Measurements from ENCODE around the gene CLIP4.

DNA sequence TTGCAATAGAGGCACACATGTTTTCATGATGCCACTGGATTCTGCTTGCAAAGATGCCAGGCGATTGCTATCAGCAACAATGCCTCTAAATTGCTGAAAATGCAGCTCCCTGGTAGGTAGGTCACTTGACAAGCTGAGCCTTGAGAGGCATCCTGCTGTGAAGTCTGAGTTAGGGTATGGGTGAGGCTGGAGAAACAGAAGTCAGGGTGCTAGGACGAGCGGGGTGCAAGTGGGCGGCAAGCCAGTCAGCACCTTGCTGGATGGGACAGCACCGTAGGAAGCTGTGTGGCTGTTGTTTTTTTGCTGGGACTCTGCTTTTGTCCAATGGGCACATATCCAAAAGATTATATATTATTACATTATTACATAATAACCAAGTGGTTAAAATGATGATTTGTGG, 10.5 kb upstream of the CLIP4 start:
- TF ChIP-seq POLR2A (IDR thresholded peaks at IDR 0.05; ENCODE audit: insufficient read depth in 1 of 2, low read depth in 2 of 2, low read length in 2 of 2) (no peak), ZEB1 (IDR thresholded peaks at IDR 0.05; ENCODE audit: insufficient replicate concordance, low read depth) (no peak), KDM3A (CRISPR knock-in tag; IDR thresholded peaks at IDR 0.05; ENCODE audit: low read depth) (no peak), SIN3A (IDR thresholded peaks at IDR 0.05; ENCODE audit: borderline replicate concordance, low read depth, low read length) (no peak), JUND (CRISPR knock-in tag; IDR thresholded peaks at IDR 0.05) (no peak), ZNF451 (CRISPR knock-in tag; IDR thresholded peaks at IDR 0.05) (no peak), ZNF749 (CRISPR knock-in tag; IDR thresholded peaks at IDR 0.05; ENCODE audit: borderline replicate concordance) (no peak)
- TF ChIP-seq, protein P1, sequence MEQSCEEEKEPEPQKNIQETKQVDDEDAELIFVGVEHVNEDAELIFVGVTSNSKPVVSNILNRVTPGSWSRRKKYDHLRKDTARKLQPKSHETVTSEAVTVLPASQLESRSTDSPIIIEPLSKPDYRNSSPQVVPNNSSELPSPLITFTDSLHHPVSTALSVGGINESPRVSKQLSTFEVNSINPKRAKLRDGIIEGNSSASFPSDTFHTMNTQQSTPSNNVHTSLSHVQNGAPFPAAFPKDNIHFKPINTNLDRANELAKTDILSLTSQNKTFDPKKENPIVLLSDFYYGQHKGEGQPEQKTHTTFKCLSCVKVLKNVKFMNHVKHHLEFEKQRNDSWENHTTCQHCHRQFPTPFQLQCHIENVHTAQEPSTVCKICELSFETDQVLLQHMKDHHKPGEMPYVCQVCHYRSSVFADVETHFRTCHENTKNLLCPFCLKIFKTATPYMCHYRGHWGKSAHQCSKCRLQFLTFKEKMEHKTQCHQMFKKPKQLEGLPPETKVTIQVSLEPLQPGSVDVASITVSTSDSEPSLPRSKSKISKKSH (CRISPR knock-in tag; IDR thresholded peaks at IDR 0.05; ENCODE audit: borderline replicate concordance) = no peak
